Activated CD4-positive, alpha-beta T cell treated with anti-CD3 and anti-CD28 coated beads, Interleukin-2, Interleukin-4, amounts not matched to agents 100 ng/mL and 50 ng/mL, durations not matched to agents 16 hours and 8 hours (primary cell): ENCODE data around the gene FAM32A.

Experiments
- DNase-seq: peaks from one replicate; pipeline ENCODE4 v3.0.0-alpha.2; 2020; ENCODE audit warnings: low spot score

Gene FAM32A

DNA sequence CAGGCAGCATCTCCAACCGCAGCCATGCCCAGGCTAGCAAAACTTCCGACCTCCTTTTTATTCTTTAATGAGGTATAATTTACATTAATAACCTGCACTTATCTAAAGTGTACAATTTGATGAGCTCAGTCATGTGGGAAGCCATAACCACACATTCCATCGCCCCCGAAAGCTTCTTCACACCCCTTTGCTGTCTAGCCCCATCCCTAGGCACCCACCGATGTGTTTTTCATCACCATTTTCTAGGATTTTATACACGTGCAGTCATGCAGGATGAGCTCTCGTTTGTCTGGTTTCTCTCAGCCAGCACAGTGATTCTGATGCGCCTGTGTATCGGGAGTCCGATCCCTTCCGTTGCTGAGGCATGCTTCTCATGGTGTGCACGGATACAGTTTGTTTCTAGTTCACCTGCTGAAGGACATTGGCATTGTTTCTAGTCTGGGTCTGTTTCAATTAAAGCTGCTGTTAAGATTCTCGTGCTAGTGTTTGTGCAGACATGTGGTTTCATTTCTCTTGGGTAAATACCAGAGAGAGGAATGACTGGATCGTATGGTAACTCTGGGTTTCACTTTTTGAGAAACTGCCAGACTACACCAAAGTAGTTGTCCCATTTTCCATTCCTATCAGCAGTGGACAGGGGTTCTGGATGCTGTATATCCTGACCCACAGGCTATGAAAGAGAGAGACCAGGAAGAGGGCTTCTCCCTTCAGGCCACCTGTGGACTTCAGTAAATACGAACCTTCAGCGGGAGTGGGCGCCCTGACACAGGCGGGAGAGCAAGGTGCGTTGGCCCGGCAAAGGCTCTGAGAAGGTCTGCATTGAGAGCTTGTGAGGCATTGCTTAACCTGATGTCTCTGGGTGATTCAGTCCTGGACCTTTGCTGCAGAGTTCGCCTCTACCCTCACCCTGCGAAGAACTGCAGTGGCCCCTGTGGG lies 17.4 kb downstream of the FAM32A start:
- DNase-seq: peak; percentile 38

DNA sequence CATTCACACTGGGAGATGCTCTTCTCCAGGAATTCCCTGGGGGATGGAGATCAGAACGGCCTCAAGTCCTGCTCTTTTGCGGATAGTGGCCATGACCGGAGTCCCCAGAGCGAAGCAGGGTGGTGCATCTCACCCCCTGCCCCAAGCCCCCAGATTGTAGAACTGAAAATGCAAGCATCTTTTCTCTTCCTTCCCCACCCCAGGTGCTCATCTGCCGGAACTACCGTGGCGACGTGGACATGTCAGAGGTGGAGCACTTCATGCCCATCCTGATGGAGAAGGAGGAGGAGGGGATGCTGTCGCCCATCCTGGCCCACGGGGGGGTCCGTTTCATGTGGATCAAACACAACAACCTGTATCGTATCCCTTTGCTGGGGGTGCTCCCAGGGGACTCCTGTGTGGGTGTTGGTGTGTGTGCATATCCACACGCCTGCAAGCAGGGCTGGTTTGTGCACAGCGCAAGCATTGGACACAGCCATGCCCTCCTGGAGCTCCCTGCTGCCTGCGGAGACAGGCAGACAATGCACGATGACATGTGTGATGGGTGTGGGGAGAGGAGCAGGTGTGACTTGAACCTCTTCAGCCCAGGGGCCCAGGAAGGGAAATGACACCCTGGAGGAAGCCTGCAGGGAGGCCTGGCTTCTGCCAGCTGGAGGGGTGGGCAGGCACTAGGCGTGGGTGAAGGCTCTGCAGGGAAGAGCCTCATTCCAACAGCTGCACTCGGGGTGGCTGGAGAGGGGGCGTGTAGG lies 18.2 kb downstream of the FAM32A start:
- DNase-seq: no peak

DNA sequence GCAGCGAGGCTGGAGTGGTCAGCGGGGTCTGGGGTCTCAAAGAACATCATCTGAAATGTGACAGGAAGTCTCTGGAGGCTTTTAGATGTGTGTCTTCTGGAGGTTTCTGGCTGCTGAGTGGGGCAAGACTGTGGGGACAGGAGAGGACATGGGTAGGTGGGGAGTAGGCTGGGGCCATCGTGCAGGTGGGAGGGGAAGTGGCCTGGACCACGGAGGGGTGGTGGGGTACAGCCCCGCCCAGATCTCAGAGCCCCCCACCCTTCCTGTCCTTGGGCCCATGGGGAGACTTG lies 18.7 kb downstream of the FAM32A start:
- no peak for DNase-seq

DNA sequence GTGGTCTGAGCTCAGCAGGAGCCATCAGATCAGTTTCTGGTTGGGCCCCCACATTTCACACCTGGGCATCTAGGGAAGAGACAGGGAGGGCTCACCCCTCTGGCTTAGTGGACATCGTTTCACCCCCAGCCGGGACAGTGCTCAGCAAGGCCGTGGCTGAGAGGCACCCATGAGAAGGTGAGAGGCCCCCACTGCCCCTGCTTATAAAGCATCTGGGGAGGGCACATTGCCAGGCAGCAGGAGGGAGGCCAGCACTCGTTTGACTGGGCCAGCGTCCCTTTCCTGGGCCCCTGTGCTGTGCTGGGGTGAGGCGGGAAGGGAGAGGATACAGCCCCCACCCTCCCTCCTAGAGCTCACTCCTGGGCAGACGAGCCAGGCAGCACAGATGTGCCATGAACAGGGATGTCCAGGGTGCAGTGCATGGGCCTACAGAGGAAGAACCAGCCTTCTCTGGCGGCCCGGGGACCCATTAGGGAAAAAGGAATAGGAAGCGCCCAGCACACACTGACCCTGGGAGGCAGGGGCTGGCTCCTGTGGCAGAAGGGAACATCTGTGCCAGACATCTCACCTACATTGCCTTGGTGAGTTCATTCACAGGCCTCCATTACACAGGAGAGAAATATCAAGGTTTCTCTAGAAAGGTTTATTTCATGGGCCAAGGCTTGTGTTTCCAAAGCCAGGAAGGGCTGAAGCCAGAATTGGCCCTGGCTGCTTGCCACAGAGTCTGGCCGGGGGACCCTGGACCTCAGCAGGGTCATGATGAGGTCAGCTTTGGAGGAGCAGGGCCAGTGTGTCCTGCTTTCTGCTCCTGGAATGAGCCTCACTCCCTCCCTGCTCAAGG lies 20.2 kb downstream of the FAM32A start:
- DNase-seq: no peak

DNA sequence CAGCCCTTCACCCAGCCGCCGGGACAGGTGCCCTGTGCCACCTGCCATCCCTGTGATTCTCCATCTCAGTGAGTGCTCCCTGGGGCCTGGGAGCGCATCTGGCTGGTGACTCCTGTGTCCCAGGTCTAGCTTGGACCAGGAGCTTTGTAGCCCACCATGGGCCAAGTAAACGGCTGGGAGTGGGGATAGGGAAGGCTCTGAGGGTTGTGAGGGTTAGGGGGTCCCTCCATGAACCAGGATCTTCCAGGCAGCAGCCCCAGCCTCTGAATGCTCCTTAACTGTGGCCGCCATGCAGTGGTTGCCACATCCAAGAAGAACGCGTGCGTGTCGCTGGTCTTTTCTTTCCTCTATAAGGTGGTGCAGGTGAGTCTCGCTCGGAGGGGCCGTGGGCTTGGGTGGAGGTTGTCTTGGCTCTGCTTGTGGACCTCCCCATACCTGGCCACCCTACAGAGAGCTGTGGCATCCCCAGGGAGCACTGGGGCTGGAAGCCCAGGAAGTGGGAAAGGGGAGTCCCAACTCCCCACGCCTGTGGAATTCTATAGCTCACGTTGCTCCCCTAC lies 20.9 kb downstream of the FAM32A start:
- DNase-seq: no peak

DNA sequence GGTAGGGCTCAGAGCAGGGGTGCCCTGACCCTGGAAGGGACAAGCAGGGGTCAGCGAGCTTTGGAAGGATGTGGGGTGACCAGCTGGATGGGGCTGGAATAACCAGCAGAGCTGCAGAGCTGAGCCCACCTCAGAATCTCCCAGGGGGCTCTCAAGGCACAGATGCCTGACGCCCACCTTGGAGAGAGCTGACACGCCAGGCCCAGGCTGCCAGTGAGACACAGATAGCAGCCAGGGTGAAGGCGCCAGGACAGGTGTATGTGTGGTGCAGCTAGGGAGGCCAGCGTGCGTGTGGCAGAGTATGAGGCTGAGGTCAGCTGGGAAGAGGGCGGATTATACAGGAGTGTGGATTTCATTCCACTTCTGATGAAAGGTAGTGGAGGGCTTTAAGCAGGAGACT lies 21.4 kb downstream of the FAM32A start:
- no peak for DNase-seq

DNA sequence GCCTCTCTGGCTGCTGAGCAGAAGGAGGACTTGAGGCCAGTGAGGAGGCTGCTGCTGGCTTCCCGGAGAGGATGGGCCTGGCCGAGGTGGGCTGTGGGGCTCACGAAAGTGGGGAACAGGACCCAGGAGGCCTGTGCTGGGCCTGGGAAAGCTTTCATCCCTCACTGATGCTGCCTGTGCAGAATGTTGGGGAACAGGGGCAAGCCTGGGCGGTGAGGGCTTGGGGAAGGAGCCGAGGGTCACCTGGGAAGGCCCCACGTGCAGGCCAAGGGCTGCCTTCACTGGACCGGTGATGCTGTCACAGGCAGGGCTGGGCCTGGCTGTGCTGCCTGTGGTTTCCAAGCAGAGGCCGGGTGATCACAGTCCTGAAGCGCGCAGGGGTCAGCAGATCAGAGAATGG lies 21.9 kb downstream of the FAM32A start:
- DNase-seq: no peak

DNA sequence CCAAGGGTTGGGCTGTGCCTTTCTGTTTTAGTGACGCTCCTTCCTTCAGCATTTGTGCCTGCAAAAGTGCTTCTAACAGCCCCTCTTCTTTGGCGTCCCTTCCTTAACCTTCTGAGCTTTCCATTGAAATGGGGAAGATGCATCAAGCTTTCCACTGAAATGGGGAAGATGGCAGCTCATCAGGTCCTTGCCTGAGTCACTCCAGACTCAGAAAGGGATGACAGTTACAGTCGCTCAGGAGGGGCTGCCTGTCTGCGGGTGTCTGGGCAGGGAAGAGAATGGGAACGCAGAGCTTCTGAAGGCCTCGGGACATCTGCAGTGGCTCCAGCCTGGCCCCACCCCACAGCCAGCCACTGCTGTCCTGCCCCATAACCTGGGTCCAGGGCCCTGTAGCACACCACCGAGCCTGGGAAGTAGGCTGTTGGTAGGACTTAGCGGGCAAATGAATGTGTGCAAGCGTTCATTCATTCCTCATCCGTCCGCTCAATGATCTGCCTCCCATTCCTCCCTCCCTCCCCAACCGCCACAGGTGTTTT lies 22.3 kb downstream of the FAM32A start:
- no peak for DNase-seq

DNA sequence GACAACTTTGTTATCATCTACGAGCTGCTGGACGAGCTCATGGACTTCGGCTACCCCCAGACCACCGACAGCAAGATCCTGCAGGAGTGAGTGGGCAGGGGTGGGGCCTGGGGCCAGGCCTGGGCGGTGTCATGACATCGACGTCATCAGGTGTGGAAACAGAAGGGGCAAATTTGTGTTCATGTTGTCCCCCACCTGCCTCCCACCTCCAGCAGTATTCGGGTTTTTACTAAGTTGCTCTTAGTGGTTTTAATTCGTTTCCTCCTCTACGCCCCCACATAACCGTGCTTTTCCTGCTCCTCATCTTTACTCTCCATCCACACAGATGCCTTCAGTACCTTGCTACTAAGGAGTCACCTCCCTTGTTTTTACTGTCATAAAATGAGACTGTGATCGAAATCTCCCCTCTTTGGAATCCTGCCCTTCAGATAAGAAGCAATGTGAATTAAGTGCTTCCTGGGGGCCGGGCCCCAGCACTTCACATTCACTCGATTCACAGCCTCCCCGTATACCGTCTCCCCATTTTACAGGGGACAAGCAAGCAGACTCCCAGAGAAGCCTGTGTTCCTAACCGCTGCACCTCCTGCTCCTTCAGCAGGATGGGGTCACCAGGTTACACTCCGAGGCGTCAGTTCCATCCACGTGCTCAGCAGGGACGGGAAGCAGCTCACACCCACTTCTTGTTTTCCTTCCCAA lies 23.0 kb downstream of the FAM32A start:
- no peak for DNase-seq

DNA sequence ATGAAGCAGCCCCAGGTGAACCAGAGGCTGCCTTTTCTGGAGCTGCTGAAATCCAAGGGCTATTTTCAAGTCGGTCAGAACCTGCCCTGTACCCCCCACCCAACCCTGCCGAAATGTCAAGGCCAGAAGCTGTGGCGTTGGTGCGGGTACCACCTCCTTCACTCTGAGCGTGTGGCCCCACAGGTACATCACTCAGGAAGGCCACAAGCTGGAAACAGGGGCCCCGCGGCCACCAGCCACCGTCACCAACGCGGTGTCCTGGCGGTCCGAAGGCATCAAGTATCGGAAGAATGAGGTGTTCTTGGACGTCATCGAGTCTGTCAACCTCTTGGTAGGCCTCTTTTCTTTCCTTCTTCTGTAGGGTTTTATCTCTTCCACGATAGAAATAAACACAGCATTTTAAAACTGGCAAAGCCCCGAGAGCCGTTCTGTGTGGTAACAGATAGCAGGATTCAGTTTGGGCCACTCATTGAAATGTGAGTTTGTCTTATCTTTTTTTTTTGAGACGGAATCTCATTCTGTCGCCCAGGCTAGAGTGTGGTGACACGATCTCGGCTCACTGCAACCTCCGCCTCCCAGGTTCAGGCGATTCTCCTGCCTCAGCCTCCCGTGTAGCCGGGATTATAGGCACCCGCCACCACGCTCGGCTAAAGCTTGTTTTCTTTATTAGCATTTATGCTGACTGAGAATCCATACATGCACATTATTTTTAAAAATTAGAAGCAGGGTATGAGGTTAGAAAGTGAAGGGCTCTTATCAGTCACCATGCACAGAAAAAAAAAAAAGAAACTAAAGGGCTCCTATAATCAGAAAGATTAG lies 23.8 kb downstream of the FAM32A start:
- no peak for DNase-seq

DNA sequence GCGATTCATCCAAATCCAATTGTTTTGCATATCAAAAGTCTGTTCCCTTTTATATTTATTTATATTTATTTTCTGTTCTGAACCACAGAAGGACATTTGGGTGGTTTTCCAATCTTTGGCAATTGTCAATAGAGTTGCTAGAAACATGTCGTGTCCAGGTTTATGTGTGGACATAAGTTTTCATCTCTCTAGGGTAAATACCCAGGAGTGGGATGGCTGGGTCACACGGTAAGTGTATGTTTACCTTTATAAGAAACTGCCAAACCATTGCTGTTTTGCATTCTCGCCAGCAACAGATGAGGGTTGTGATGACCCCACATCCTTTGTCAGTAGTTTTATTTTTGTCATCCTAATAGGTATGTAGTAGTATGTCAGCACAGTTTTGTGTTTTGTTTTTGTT lies 25.0 kb downstream of the FAM32A start:
- DNase-seq: no peak

DNA sequence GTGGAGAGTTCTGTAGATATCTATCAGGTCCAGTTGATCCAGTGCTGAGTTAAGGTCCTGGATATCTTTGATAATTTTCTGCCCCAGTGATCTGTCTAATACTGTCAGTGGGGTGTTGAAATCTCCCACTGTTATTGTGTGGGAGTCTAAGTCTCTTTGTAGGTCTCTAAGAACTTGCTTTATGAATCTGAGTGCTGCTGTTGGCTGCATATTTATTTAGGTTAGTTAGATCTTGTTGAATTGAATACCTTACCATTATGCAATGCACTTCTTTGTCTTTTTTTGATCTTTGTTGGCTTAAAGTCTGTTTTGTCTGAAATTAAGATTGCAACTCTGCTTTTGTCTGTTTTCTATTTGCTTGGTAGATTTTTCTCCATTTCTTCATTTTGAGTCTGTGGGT lies 27.9 kb downstream of the FAM32A start:
- no peak for DNase-seq

DNA sequence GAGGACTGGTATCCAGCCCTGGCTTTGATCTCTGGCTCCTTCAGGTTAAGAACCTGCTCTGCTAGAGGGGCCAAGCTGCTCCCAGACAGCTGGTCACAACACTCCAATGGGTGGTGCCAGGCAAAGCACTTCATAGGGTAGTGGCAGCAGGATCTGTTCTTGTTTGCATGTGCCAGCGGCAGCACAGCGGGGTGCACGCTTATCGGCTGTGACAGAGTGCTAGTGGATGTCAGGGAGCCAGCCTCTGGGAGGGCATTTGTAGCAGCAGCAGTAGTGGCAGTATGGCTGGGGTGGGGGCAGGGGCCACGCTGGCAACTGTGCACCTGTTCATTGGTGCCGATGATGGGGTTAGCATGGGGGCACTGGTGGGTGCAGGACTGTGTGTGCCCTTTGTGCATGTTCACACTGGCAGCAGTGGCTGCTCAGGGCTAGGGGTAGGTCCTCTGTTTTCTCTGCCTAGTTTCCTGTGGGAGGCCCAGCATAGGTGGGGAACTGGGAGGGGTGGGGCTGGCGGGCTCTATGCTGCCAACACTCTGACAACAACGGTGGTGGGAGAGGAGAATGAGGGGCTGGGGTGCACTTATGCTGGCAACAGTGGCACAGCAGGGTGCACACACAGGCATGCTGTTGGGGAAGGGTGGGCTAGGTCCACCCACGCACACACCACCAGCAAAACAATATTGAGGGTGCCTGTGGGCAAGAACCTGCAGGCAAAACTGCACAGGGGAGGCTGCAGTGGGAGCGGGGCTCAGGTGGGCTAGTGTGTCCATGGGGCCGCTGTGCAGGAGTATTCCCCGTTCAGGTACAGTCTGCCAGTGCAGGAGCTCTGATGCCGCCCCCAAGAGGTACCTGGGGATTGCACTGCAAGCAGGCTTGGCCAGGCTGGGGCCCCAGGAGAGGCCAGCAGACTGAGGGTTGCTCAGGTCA lies 31.8 kb downstream of the FAM32A start:
- no peak for DNase-seq

DNA sequence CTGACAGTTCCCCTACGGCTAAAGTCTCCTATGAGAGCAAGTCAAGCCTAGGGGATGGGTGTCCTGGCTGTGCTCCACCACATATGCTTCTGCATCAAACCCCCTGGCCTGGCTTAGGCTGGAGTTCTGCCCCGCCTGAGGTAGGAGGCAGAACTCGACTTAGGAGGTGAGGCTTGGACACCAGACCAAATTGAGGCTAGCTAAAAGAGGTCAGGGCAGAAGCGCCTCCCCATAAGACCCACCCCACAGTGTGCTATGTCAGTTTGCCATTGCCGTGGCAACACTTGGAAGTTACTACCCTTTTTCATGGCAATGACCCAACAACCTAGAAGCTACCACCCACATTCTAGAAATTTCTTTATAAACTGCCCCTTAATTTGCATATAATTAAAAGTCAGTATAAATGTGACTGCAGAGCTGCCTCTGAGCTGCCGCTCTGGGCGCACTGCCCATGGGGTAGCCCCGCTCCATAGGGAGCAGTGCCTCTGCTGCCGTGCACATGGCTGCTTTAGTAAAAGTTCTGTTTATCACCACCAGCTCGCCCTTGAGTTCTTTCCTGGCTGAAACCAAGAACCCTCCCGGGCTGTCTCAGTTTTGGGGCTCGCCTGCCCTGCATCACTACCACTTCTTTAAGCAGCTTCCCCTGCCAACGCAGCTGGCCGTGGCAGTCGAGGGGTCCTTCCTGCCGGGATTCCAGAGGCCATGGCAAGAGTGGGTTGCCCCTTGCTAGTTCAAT lies 32.7 kb downstream of the FAM32A start:
- no peak for DNase-seq

DNA sequence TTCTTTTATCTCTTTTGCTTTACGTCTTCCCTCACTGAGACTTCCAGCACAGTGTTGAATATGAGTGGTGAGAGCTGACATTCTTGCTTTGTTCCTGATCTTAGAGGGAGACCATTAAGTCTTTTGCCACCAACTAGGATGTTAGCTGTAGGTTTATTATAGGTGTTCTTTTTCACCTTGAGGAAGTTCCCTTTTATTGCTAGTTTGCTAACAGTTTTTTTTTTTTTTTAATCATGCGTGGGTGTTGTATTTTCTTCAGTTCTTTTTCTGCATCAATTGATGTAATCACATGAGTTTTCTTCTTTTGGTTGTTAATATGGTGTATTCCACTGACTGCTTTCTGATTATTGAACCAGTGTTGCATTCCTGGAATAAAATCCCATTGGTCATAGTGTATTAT lies 33.6 kb downstream of the FAM32A start:
- no peak for DNase-seq

DNA sequence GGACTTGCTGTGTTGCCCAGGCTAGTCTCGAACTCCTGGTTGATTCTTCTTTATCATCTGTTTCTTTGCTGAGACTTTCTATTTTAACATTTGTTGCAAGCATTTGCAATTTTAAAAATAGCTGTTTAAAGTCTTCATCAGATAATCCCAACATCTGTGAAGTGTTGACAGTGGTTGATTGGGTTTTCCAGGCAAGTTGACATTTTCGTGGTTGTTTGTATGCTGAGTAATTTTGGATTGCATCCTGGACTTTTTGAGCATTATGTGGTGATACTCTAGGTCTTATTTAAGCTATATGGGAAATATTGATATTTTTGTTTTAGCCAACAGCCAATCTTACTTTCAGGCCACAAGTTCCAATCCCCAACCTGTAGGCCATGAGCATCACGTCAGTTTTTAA lies 37.6 kb downstream of the FAM32A start:
- DNase-seq: no peak

DNA sequence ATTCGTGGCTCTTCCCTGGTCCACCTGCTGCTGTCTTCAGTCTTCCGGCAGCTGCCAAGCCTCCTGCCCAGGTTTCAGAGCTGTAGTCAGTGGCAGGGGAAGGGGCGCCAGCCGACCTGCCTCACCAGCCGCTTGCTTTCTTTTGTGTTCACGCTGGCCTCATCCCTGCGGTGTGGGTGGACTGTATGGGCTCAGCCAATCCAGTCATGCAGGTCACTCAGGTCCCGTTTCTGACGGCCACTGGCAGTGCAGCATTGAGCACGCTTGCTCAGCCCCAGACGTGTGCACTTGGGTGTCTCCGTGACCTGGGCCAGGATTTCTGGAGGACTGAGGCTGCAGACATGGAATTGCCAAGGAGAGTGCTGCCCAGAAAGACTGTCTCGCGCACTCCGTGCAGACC lies 38.5 kb downstream of the FAM32A start:
- DNase-seq: no peak

DNA sequence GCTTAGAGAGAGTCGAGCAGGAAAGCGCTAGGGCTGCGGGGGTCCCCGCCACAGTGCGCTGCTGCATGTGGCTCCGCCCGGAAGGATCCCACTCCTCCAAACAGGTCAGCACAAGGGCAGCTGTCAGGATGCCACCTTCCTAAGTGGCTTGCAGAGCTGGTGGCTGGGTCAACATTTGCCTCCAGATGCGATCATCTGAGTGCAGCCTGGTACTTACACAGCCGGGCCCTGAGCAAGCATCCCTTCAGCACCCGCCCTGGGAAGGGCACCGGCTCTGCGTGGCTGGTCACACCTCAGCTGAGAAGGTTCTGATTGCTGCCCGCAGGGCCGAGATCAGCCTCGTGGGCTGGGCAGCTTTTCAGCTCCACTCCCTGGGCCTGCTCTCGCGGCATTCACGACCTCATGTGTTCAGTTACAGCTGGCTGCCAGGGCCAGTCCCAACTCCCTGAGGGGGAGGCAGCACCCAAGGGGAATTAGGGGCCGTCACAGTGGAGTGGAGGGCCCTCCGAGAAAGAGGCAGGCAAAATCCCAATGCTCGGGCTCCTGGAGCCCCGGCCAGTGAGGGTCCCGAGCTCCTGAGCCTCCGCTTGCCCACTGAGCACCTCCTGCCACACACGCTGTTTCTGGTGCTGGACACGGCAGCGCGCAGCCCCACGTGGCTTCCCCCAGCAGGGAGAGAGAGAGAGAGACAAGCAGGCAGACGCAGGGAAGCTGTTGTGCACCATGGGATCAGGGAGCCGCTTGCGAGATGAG lies 39.3 kb downstream of the FAM32A start:
- no peak for DNase-seq
